ENCODE results near the gene ATRN. TPM values are rescaled to one million over a fixed set of nuclear protein-coding genes. Genes with fewer than 3 reads are reported as not detected.

The ATRN gene
- total RNA-seq, 1 donor from 2014 or later = 42.9 TPM

GRCh38 chr20:3631534-3631933, 160.7 kb downstream of the ATRN start:
- no peak for DNase-seq

GRCh38 chr20:3632311-3633004, 161.6 kb downstream of the ATRN start:
- peak; percentile 5 for DNase-seq

GRCh38 chr20:3633913-3634478, 163.2 kb downstream of the ATRN start:
- no peak for DNase-seq

GRCh38 chr20:3635346-3635745, 164.5 kb downstream of the ATRN start:
- DNase-seq = no peak

GRCh38 chr20:3640259-3640658, 169.4 kb downstream of the ATRN start:
- DNase-seq = no peak

- no peak for DNase-seq
These were observed 174.7 kb downstream of the ATRN start for GRCh38 chr20:3645309-3646066.

GRCh38 chr20:3646067-3646440, 175.2 kb downstream of the ATRN start:
- no peak for DNase-seq

GRCh38 chr20:3646651-3647050, 175.8 kb downstream of the ATRN start:
- no peak for DNase-seq

- no peak for DNase-seq
These were observed 176.7 kb downstream of the ATRN start for GRCh38 chr20:3647473-3647872.

GRCh38 chr20:3648951-3649350, 178.1 kb downstream of the ATRN start:
- no peak for DNase-seq

GRCh38 chr20:3651204-3651962, 180.6 kb downstream of the ATRN start:
- no peak for DNase-seq

GRCh38 chr20:3652221-3652620, 181.4 kb downstream of the ATRN start:
- DNase-seq = no peak

- DNase-seq = no peak
These were observed 182.1 kb downstream of the ATRN start for GRCh38 chr20:3652676-3653596.

- DNase-seq = no peak
These were observed 183.1 kb downstream of the ATRN start for GRCh38 chr20:3653921-3654320.

GRCh38 chr20:3654326-3655130, 183.7 kb downstream of the ATRN start:
- DNase-seq = no peak

GRCh38 chr20:3655131-3655405, 184.2 kb downstream of the ATRN start:
- DNase-seq = no peak

- no peak for DNase-seq
These were observed 187.3 kb downstream of the ATRN start for GRCh38 chr20:3658019-3658715.

GRCh38 chr20:3658716-3659491, 188.1 kb downstream of the ATRN start:
- no peak for DNase-seq

GRCh38 chr20:3659492-3660261, 188.9 kb downstream of the ATRN start:
- DNase-seq = no peak
